ENCODE measurements around the gene FUBP3.

The FUBP3 gene

DNA sequence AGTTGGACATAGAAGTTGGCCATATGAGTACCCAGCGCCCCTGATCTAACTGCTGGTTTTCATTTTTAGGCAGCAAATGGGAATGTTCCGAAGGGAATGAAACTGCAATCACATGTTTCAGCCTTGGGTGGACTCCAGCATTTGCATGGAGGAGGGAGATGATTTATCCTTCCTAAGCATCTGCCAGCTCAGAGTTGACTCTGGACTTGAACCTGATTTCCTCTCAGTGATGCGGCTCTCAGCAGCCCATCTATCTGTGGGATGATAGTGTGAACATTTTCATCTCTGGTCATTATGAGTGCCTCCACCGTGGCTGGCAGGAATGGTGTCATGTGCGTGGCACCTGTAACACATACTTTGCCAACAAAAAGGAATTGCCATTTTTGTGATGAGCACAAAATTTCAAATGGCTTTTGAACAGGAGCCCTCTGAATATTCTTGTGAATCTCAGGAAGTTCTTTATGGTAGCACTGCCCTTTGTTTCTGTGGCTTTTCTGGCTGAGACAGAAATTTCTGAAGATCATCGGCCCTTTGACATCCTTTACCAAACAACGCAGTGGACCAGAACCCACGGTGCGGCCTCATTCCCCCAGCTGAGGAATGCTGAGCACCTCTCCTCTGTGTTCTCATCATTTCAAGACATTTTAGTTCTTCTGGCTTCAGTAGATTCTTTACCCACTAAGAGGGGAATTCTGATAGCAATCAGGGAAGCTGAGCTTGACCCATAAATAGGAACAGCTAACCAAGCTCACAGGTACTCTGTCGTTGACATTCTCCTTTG lies 28.5 kb downstream of the FUBP3 start:
- DNase-seq (ENCODE audit: low read depth in 2 of 2) = no peak

DNA sequence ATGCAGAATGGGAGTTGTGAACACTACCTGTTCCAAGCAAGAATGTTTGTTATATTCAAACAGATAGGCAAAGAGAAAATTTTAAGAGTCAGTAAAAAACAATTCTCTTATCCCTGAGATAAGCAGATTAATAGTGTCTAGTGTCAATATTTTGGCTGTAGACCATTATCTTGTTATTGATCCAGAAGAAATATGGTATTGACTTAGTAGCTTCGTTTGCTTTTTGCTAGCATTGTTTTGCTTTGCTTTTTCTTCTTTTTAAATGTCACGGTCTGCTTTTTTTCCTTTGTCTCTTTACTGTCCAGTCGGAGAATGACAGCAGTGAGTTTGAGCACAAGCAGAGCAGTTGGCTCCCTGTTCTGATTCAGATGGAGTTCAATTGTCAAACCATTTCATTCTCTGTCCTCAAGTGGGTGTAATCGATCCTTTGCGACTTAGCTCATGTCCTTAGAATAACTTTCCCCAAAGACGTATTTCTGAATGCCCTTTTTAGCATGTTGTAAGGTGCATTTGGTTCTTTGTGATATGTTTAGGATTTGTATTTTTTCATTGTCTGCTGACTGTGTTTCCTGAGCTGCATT lies 29.3 kb downstream of the FUBP3 start:
- no peak for DNase-seq (ENCODE audit: low read depth in 2 of 2)

DNA sequence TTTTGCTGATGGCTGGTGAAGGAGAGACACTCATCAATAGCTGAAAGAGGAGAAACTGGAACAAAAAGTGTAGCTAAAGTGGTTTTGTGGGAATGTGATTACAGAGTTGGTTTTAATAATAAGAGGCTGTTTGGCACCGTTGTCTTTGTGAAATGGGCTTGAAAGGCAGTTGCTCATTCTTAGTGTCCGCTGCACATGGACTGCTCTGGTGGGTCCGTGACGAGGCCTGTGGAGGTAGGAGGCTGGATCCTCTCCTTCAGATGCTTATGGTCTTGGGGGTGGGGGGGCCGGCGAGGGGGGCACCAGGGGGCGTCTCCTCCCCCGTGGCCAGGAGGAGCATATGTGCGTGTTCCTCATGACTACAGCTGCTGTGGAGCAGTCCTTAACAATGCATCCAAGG lies 29.8 kb downstream of the FUBP3 start:
- no peak for DNase-seq (ENCODE audit: low read depth in 2 of 2)

DNA sequence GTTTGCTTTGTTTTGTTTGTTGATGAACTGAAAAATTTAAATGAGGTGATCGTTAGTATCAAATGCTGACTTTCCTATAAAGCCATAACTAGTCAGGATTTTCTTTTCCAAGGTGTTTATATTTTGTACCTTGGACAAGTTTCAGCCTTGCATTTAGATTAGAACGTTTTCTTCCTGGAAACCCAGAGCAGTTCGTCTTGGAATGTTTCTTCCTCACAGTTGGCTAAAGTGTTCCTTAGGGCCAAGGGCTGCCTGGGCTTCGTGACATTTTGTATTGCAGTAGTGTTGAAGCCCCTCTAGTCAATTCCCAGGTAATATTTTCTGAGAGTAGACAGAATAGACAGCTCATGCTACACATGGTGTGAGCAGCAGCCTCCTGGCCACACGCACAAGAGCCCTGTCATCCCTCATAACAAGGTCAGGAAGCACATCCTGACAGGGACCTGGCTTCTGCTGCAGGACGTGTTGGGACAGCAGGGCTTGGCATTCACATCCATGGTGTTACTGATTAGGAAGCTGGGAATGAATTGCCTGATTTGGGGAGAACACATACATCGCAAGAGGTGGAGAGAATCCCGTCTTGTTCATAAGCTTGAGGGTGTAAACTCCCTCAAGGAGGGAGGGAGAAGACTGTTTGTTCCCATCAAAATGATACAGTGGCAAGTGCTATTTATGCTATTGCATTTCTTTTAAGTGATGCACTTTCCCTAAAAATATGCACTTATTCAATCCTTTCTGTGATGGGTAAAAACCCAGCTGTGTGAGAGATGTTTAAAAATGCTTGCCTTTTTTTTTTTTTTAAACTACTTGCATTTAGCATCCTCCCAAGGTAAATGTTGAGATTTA lies 31.7 kb downstream of the FUBP3 start:
- DNase-seq (ENCODE audit: low read depth in 2 of 2) = no peak

DNA sequence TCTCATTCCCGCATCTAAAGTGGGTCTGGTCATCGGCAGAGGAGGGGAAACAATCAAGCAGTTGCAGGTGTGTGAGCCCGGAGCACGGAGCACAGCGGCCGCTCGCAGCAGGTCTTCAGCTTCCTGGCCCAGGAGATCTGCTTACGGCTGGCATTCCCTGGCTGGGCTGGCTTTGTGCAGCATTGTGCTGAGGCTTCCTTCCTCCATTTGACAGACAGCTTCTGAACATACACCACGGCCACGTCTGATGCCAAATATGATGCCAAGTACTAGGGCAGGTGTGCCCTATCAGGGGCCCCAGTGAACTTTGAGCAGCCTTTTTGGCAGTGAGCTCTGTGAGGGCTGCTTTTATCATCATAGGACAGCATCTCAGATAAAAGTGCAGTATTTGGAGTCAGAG lies 37.1 kb downstream of the FUBP3 start:
- DNase-seq (ENCODE audit: low read depth in 2 of 2) = no peak

DNA sequence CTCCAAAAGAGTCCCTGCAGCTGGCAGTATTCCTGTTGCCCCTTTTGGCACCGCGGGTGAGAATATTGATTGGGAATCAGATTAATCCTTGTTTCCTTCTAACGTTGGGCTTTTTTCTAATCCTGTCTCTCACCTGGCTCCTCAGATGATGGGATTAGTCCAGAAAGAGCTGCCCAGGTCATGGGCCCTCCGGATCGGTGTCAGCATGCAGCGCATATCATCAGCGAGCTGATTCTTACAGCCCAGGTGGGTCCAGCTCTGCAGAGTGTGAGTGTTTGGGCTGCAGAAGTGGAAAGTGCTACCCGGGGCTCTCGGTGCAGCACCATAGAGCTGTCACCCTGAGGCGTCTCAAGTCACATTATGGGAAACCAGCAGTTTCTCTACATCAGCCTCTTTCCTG lies 44.1 kb downstream of the FUBP3 start:
- DNase-seq (ENCODE audit: low read depth in 2 of 2) = no peak

DNA sequence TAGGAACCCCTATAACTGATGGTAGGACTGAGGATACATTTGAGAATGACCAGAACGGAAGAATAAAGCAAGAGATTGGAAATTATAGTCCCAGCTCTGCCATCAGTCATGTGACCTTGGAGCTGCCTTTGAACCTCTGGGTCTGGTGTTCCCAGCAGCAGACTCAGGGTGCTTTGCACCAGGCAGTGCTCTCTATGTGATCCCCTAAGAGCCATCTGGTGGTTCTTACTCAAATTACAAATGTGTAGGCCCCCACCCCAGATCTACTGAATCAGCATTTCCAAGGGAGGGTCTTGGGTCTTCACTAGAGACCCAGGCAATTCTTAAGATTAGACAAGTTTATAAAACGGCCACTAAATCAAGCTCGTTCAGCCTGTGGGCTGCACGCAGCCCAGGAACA lies 44.8 kb downstream of the FUBP3 start:
- no peak for DNase-seq (ENCODE audit: low read depth in 2 of 2)

DNA sequence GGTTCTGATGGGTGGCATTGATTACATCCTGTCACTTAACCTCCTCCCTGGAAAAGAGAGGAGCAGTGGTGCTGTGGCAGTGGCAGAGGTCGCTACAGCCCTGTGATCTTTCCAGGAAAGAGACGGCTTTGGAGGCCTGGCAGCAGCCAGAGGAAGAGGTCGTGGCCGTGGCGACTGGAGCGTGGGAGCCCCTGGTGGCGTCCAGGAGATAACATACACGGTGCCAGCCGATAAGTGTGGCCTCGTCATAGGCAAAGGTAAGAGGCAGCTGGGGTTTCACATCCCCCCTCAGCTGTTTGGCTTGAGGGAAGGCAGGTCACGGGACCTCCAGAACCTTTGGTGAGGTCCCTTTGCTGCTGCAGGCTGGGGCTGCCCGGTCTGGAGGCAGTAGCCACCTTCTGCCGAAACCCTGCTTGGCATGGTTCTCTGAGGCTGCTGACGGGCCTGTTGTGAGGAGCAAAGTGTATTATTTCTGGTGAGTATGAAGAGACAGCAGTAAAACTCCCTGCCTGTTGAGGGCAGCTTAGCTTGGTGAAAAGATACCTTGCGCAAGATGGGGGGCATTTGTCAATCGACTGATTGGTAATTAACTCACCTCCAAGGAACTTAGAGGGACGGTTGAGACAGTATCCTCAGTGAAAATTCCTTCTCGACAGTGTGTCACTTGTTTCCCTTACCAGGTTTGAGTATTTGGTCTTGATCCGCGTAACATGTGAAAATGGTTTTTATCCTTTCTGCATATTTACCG lies 47.0 kb downstream of the FUBP3 start:
- DNase-seq (ENCODE audit: low read depth in 2 of 2) = no peak

DNA sequence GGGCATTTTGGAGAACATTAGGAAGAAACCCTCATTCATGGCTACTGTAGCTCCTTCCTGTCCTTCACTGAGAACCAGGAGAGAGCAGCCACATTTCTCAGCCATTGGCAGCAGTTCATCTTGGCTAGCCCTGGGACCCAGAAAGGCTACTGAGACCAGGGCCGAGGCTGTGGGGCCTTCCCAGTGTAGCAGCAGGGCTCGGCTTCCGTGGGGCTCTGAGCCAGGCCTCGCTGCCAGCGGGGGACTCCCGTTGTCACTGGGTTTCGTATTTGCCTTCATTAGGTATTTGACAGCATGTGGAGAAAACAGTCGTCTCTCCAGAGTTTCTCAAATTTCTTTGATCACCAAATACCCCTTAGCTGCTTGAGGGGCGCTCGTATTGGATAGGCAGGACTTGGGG lies 47.7 kb downstream of the FUBP3 start:
- DNase-seq (ENCODE audit: low read depth in 2 of 2) = no peak

DNA sequence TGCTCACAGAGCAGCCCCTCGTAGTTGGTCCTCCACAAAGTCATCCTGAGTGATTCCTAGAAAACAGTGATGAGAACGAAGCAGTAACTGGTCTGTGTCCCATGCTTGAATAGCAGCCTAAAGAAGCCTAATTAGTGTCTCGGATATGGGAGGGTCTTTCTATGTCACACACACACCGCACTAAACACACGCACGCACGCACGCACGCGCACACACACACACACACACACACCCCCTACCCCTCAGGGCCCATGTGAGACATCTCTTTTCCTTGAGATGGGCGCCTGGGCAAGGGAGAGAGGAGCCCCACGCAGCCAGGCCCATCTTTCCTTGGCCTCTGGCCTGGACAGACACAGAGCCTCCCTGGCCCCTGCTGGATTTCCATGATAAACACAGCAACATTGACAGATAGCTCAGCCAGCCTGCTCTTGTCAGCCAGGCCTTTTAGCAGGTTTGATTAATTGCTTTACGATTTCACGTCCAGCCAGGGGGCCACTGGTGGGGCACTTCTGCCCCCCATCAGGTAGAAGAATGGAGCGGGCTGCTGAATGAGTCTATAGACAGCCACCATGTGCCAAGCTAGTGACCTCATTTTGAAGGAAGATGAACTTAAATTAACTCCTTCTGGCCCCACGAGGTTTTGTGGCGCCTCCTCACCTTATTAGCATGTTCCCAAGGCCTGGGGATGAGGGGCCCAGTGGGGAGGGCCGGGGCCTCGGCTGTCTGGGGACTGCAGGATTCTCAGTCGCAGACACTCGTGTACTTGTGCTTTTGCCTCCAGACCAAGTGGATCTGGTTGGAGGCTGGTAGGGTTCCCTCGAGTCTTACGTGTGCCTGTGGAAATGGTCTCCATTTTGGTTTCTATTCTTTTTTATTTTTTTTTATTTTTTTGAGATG lies 48.8 kb downstream of the FUBP3 start:
- DNase-seq (ENCODE audit: low read depth in 2 of 2) = no peak

DNA sequence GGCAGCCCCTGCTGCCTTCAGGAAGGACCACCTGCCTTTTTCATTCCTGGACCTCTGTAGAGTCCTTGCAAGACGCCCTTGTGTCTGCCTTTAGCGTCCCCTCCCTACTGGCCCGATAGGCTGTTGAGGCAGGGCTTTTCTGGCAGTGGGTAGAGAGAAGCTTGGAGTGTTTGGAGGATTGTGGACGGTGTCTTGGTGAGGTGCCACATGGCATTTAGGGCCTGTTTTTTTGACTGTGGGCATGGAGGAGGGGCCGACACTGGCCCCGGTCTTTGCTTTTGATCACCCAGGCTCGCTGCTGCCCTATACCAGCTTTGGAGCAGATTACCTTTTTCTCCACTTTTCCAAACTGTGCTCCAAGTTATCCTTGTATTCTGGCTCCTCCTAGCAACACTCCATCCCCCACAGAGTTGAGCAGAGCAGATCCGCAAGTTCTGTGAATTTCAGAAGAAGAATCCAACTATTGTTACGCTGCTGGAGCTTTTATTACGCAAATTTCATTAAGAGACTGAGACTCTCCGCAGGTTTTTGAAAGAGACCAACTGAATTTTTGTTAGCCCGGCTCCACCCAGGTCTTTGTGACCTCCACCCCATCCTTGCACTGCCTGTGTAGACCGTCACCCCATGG lies 50.2 kb downstream of the FUBP3 start:
- DNase-seq (ENCODE audit: low read depth in 2 of 2) = no peak

DNA sequence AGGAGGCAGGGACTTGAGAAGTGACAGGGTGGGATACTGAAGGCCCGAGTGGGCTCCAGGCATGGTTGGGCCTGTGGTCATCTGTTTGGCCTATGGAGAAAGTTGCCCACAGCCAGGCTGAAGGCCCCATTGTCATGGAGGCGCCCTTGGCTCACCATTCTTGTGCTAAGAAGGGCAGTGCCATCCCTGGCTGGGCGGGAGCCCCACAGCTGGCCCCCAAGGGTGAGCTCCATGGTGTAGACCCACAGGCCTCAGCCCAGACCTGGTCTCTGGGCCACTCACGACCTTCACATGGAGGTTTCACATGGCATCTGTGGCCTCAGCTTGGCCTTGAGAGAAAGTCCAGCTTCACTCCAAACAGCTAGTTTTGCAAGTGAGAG lies 50.7 kb downstream of the FUBP3 start:
- no peak for DNase-seq (ENCODE audit: low read depth in 2 of 2)

DNA sequence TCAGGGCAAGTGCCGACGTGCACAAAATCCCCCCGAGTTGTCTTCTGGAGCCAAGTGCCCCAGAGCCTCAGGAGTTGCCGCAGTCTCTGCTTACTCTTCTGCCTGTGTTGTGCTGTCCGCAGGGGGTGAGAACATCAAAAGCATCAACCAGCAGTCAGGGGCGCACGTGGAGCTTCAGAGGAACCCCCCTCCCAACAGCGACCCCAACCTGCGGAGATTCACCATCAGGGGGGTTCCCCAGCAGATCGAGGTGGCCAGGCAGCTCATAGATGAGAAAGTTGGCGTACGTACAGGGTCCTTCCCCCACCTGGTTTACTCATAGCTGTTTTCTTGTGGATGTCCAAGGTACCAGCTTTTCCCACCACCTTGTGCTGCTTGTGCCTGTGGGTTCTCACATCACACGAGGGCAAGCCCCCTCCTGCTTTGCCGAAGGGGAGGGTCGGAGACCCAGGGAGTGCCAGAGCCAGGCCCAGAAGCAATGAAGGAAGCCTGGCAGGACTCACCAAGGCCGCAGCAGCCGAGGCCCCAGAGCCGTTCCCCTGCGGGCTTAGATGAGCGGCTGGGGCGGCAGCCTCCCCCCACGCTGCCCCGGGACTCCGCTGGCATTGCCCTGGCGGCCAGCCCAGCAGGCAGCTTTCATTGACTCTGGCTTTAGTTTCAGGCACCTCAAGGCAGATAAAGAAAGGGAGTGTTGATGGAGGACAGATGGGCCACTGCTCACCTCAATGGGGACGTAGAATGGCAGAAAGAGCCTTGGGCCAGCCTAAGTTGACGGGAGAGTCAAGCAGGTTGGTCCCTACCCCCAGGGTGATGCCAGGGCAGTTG lies 51.3 kb downstream of the FUBP3 start:
- DNase-seq (ENCODE audit: low read depth in 2 of 2) = no peak

DNA sequence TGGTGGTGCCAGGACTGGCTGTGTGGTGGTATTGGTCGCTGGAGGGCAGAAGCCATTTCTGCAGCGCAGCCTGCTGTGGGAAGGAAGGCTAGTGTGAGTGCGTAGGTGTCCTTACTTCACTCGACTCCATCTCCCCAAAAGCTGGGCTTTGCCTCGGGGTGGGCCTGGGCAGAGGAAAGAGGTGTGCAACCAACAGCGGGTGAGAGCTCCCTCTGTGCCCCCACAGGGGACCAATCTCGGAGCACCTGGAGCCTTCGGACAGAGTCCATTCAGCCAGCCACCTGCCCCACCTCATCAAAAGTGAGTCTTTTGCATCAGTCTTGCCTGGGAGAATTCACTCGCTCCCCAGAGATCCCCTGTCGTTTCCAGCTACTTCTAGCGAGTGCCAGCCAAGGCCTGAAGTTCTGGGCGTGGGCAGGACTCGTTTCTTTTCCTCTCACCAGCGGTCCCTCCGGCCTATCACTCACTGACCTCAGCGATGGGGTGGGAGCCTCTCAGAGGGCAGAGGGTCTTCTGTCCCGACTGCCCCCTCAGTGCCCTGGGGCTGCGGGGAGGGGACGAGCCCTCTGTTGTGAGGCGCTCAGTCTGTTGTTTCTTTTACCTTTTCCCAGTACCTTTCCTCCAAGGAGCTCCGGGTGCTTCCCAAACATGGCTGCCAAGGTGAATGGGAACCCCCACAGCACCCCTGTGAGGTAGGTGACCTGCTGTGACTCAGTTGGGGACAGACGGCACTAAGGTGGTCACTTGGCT lies 52.1 kb downstream of the FUBP3 start:
- no peak for DNase-seq (ENCODE audit: low read depth in 2 of 2)

DNA sequence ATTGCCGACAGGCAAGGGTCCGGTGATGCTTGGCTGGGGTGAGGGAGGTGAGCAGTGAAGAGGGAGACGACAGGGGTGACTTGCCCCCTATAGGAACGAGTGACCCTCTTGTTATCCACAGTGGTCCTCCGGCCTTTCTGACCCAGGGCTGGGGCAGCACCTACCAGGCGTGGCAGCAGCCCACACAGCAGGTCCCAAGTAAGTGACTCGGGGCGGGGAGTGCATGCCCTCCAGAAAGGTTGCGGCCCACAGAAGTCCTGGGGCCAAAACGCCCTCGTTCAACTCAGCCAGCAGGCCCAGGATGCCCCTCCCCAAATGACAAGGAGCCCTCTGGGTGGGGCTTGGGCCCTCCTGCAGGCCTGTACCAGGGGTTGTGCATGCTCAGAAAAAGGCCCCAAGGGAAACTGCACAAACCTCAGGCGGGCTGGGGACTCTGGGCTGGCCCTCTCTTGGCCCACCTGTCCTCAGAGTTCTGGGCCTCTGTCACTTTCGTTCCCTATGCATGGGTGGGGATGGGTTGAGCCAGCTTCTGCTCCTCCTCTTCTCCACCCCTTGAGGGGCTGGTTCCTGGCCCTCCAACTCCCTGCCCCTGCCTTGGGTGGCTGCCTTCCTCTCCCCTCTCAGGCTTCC lies 52.8 kb downstream of the FUBP3 start:
- DNase-seq (ENCODE audit: low read depth in 2 of 2) = no peak

DNA sequence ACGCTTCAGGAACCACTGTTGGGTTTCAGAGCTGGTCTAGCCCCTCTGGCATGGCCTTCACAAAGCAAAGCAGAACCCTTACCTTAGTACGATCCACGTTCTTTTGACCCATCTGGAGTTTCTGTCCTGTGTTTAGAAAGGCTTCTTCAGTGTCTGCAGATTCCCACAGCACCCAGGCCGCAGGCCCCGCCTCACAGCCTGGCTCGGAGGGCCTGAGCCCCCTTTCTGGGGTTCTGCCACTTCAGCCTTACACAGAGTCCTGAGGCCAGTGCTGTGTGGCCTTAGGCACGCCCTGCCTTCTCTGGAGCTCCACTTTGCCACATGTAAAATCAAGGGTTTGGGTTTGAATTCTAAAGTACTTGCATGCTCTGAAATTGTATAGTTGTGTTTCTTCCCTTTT lies 53.5 kb downstream of the FUBP3 start:
- DNase-seq (ENCODE audit: low read depth in 2 of 2) = no peak

DNA sequence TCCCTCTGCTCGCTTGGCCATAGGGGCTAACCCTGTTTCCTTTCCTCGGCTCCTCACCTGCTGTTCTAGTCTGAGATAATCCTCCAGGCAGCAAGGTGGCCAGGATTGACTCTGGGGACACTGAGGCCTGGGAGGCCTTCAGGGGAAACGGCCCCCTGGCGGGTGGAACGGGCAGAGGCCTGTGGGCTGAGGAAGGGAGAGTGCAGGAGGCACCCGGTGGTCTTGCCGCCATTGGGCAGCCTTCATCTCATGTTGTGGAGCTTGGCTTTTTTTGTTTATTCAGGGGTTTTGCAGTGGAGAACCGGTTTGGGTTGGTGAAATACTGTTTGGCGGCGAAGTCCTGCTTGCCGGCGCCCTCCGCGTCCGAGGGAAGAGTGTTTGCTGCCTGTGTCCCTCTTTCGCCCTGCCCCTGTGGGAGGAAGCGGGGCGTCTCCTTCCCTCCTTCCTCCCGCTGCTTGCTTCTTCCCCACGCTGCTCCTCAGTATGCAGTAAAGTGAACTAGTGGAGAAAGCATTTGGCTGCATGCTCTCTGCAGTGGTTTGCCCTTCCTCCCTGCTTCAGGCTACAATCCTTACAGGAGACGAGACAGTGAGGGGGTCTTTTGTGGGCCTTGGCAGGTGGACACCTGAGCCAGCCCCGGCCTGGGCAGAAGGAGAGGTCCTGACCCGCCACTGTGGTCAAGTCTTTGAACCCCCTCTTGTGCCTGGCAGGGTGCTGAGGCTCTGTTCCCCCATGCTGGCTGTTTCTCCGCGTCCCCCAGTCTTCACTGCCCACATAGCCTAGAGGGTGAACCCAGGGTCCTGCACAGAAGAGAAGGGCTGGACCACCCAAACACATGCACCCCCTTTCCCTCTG lies 54.2 kb downstream of the FUBP3 start:
- DNase-seq (ENCODE audit: low read depth in 2 of 2) = no peak

All from stimulated activated CD8-positive, alpha-beta memory T cell treated with anti-CD3 and anti-CD28 coated beads, Interleukin-15, amount 100 ng/mL, for 4 hours (primary cell).